ENCODE results near the gene IGFBP2.

IGFBP2 gene

GRCh38 chr2:216616083-216616678, 17.0 kb upstream of the IGFBP2 start:
- no peak for DNase-seq

GRCh38 chr2:216617159-216617815, 15.9 kb upstream of the IGFBP2 start:
- no peak for DNase-seq

- no peak for DNase-seq
Measured at GRCh38 chr2:216618785-216619184, 14.4 kb upstream of the IGFBP2 start.

GRCh38 chr2:216619411-216620393, 13.5 kb upstream of the IGFBP2 start:
- peak; percentile 62 for DNase-seq

- DNase-seq = no peak
Measured at GRCh38 chr2:216620786-216621185, 12.4 kb upstream of the IGFBP2 start.

- DNase-seq = peak; percentile 78
Measured at GRCh38 chr2:216621292-216621691, 11.9 kb upstream of the IGFBP2 start.

- no peak for DNase-seq
Measured at GRCh38 chr2:216622526-216622925, 10.7 kb upstream of the IGFBP2 start.

- DNase-seq = no peak
Measured at GRCh38 chr2:216624251-216624650, 9.0 kb upstream of the IGFBP2 start.

- DNase-seq = no peak
Measured at GRCh38 chr2:216626168-216626874, 6.9 kb upstream of the IGFBP2 start.

GRCh38 chr2:216626875-216627245, 6.4 kb upstream of the IGFBP2 start:
- no peak for DNase-seq

GRCh38 chr2:216629784-216630183, 3.4 kb upstream of the IGFBP2 start:
- DNase-seq = no peak

- DNase-seq = peak; percentile 3
Measured at GRCh38 chr2:216632346-216632951, 771 bp upstream of the IGFBP2 start.

- DNase-seq = peak; percentile 17
Measured at GRCh38 chr2:216633616-216634369, 573 bp downstream of the IGFBP2 start.

- DNase-seq = no peak
Measured at GRCh38 chr2:216634370-216635148, 1.3 kb downstream of the IGFBP2 start.

GRCh38 chr2:216635171-216635570, 2.0 kb downstream of the IGFBP2 start:
- DNase-seq = no peak

- no peak for DNase-seq
Measured at GRCh38 chr2:216635701-216636550, 2.7 kb downstream of the IGFBP2 start.

GRCh38 chr2:216636551-216637450, 3.6 kb downstream of the IGFBP2 start:
- peak; percentile 7 for DNase-seq

- no peak for DNase-seq
Measured at GRCh38 chr2:216637472-216637871, 4.3 kb downstream of the IGFBP2 start.

Data from NCI-H2029 (cell line).